ENCODE measurements around the gene ANKRD31. TPM values are rescaled to one million over a fixed set of nuclear protein-coding genes. Genes with fewer than 3 reads are reported as not detected.
"Not testable (repeated sequence)": the region's sequence is repeated elsewhere in the genome, so short reads cannot be mapped to it uniquely, and the experiment has no call there.

The ANKRD31 gene
- polyA plus RNA-seq (ENCODE audit: insufficient read length in 3 of 3) = under 1 TPM; 0.42 to 0.70 (median 0.54) TPM
- long read RNA-seq, donor 1 = 0 reads
- long read RNA-seq, donor 2 = 0 reads
- long read RNA-seq, donor 3 = 0 reads
- long read RNA-seq, donor 4 = 0 reads
- long read RNA-seq, donor 5 = 0 reads
- long read RNA-seq, donor 6 = 0 reads
- long read RNA-seq, donor 7 = 0 reads
- long read RNA-seq, donor 8 = 0 reads
- long read RNA-seq, donor 9 = 0 reads
- long read RNA-seq, donor 10 = 0 reads
- long read RNA-seq, donor 11 = 0 reads
- long read RNA-seq, donor 12 = 0 reads
- long read RNA-seq, donor 13 = 0 reads
- long read RNA-seq, donor 14 = 0 reads
- long read RNA-seq, donor 15 = 0 reads
- long read RNA-seq, donor 16 = 0 reads

DNA sequence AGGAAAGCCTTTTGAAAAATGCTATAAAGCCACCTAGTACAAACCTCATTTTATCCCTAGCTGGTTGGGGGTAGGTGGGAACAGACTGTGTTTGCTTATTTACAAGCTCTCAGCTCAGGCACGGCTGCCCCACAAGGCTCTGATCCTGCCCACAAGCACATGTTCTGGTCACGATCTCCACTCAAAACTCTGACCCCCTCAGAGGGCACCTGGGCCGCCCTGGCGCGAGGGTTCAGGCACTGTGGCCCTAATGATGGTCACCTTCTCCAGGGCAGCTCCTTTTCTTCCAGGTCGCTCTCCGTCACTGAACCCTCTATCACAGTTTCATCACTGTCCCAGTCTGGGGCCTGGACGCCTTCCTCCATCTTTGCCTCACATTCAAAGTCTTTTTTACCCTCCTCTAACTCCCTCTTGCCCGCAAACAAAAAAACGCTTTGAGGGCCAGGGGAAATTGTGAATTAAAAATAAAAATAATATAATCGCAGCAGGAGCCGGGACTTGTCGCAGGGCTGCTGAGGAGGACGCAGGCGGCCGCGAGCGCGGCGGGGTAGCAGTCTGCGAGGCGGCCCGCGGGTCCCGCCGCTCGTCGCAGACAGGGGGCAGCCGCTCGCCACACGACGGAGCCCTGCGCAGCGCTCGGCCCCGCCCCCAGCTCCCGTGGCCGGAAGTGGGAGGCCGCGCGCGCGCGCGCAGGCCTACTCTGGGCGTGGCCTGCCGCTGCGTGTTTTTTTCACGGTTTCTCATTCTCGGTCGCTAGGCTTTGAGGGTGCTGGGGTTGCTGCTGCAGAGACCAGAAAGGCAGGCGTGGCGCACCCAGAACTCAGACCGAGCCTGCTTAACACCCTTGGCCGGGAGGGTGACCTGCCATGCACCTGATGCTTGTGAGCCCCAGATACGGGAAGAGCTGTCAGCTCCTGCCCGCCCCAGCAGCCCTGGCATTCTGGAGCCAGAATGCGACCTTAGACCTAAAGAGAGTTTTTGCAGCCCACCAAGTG, at the start of gene ANKRD31:
Gene ANKRD31 (minus strand): TSS at position 557 of the 995 bp plus-strand sequence. CDS start 192 bp downstream, at position 365.
- DNase-seq (ENCODE audit: extremely low read depth in 1 of 11, low read depth in 9 of 11, low spot score in 4 of 11) = peak; percentile 61 to 86 (median 80)

DNA sequence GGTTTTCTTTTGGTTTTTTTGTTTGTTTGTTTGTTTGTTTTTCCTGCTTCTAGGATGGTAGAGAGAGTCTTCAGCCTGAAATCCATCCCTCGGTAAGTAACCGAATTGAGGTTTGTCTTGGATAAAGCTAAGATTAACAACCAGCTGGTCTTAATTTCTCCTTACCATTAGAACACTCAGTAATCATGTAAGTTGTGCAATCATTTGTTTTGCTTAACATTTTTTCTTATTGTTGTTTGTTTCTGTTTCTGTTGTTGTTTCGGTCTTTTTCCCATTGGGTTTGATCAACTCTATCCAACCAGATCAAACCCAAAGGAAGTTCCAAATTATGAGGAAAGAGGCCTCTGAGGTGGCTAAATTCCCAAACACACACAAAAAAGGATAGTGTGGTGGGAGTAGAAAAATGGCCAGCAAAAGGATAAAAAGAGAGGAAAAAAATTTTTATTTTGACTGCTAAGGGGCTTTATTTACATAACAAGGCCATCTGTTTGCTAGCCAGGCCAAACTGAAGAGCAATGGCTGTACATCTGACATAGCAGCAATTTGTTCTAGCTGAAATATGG, 49.6 kb upstream of the ANKRD31 start:
- DNase-seq (ENCODE audit: extremely low read depth in 1 of 11, low read depth in 9 of 11, low spot score in 4 of 11) = no peak

DNA sequence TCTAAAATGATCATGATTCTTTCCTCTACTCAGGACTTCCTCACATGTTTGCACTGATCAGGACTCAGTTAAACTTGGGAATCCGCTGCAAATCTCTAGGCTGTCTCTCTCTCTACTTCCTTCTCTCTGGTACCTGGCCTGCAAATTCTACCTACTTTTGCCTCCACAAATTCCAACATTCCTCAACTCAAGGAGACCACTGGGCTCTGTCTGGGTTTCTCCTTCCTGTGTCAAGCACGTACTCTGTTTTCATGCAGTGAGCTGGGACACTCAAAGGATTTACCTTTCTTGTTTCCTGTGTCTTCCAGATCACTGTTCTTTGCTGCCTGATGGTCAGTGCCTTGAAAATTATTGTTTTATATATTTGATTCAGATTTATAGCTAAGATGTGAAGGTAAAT, 45.9 kb upstream of the ANKRD31 start:
- no peak for DNase-seq (ENCODE audit: extremely low read depth in 1 of 11, low read depth in 9 of 11, low spot score in 4 of 11)

- no peak for DNase-seq (ENCODE audit: extremely low read depth in 1 of 11, low read depth in 9 of 11, low spot score in 4 of 11)
Observed at GRCh38 chr5:75281716-75282465, 45.2 kb upstream of the ANKRD31 start.

GRCh38 chr5:75279321-75279720, 42.6 kb upstream of the ANKRD31 start:
- DNase-seq (ENCODE audit: extremely low read depth in 1 of 11, low read depth in 9 of 11, low spot score in 4 of 11) = no peak

- no peak for DNase-seq (ENCODE audit: extremely low read depth in 1 of 11, low read depth in 9 of 11, low spot score in 4 of 11)
Observed at GRCh38 chr5:75277463-75277862, 40.8 kb upstream of the ANKRD31 start.

- no peak for DNase-seq (ENCODE audit: extremely low read depth in 1 of 11, low read depth in 9 of 11, low spot score in 4 of 11)
Observed at GRCh38 chr5:75275756-75276155, 39.1 kb upstream of the ANKRD31 start.

DNA sequence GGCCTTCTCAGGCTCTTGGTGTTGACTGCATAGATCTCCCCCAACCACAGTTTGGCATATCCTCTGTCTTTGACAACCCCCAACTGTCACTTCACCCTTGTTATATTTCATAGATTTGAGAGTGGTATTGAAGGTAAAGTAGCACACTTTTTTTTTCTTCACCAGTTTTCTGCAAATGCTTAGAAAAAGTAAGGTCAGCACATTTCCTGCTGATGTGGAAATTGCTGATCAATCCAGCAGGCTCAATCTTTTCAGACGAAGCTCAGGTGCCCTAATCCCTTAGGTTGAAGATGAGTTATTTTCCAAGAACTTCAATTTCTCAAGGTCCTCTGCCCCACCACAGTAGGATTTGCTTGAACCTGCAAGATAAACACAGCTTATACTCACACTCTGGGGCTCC, 38.5 kb upstream of the ANKRD31 start:
- no peak for DNase-seq (ENCODE audit: extremely low read depth in 1 of 11, low read depth in 9 of 11, low spot score in 4 of 11)

- no peak for DNase-seq (ENCODE audit: extremely low read depth in 1 of 11, low read depth in 9 of 11, low spot score in 4 of 11)
Observed at GRCh38 chr5:75274486-75274885, 37.8 kb upstream of the ANKRD31 start.

- not testable (repeated sequence) for DNase-seq (ENCODE audit: extremely low read depth in 1 of 11, low read depth in 9 of 11, low spot score in 4 of 11)
Observed at GRCh38 chr5:75270605-75271004, 33.9 kb upstream of the ANKRD31 start.

GRCh38 chr5:75265731-75266130, 29.1 kb upstream of the ANKRD31 start:
- DNase-seq (ENCODE audit: extremely low read depth in 1 of 11, low read depth in 9 of 11, low spot score in 4 of 11) = peak in 5 of 11 donors; percentile 8 to 48 (median 20)

DNA sequence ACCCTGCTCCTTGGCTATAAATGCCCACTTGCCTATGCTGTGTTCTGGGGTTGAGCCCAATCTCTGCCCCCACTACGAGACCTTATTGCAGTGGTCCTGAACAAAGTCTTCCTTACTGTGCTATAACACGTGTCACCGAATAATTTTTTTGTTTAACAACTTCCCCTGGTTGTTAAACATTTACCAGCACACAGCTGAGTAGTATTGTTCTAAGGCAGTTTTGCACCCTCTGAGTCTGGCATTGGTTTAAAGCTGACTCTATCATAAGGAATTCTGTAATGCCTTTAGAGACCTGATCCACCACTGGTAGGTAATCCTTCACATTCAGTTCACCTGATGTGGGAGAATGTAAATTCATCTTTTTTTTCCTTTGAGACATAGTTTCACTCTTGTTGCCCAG, 25.6 kb upstream of the ANKRD31 start:
- DNase-seq (ENCODE audit: extremely low read depth in 1 of 11, low read depth in 9 of 11, low spot score in 4 of 11) = peak in 1 of 11 donors; percentile 25

- peak in 5 of 11 donors; percentile 16 to 60 (median 39) for DNase-seq (ENCODE audit: extremely low read depth in 1 of 11, low read depth in 9 of 11, low spot score in 4 of 11)
Observed at GRCh38 chr5:75260708-75261107, 24.0 kb upstream of the ANKRD31 start.

DNA sequence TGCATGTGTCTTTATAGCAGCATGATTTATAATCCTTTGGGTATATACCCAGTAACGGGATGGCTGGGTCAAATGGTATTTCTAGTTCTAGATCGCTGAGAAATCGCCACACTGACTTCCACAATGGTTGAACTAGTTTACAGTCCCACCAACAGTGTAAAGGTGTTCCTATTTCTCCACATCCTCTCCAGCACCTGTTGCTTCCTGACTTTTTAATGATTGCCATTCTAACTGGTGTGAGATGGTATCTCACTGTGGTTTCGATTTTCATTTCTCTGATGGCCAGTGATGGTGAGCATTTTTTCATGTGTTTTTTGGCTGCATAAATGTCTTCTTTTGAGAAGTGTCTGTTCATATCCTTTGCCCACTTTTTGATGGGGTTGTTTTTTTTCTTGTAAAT, 13.8 kb upstream of the ANKRD31 start:
- not testable (repeated sequence) for DNase-seq (ENCODE audit: extremely low read depth in 1 of 11, low read depth in 9 of 11, low spot score in 4 of 11)

DNA sequence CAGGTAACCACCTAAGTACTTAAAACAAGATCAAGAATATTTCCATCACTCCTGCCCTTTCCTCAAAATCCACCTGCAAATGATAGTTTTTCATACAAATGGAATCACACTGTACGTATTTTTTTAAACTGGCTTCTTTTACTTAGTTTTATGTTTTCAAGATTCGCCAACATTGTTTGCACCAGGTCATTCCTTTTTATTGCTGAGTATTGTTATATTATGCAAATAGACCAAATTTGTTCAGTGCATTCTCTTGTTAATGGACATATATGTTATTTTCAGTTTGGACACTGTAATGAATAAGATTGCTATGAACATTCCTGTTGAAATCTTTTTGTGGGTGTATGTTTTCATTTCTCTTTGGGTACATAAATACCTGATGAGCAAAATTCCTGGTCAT, 8.3 kb upstream of the ANKRD31 start:
- DNase-seq (ENCODE audit: extremely low read depth in 1 of 11, low read depth in 9 of 11, low spot score in 4 of 11) = no peak

GRCh38 chr5:75243510-75243909, 6.8 kb upstream of the ANKRD31 start:
- no peak for DNase-seq (ENCODE audit: extremely low read depth in 1 of 11, low read depth in 9 of 11, low spot score in 4 of 11)

DNA sequence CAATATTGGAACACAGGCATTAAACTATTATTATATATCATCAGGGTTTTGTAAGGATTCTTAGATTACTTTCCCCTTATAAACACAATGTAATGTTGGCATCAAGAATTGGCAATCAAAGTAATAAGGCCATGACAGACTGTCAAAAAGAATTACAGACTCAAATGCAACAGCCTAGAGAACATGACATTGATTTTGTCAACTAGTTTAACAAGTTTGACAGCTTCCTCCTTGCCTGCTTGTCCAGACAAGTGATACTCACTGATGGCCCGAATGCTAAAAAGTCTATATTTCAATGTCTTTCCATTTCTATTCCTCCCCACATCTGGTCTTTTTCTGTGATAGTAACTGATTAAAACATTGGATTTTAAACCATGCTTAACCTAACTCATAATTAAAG, 6.4 kb upstream of the ANKRD31 start:
- no peak for DNase-seq (ENCODE audit: extremely low read depth in 1 of 11, low read depth in 9 of 11, low spot score in 4 of 11)

- no peak for DNase-seq (ENCODE audit: extremely low read depth in 1 of 11, low read depth in 9 of 11, low spot score in 4 of 11)
Observed at GRCh38 chr5:75242067-75242466, 5.4 kb upstream of the ANKRD31 start.

DNA sequence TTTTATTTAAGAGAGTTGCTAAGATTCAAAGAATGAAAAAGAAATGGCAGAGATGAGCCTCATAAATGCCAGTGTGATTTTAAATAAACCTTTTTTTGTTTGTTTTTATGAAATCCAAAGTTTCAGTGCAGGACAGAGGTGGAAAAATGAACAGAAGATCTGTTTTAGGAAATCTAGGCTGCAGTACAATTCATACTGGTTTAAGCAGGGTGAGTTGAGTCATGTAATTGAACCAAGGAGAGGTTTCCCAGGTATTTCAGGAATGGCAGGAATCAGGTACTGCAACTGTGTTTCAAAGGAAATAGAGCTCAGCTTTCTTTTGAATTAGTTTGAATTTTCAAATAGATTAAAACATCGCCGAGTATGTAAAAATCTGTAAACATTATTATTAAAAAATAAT, 3.0 kb upstream of the ANKRD31 start:
- no peak for DNase-seq (ENCODE audit: extremely low read depth in 1 of 11, low read depth in 9 of 11, low spot score in 4 of 11)
